Endothelial cell of umbilical vein (primary cell): ENCODE data around the gene RTKN2. TPM values are rescaled to one million over a fixed set of nuclear protein-coding genes. Genes with fewer than 3 reads are reported as not detected.

Experiments used
- BruUV-seq: library from RNA; stranded (reverse); fragments of 400-500 nt; replicated peaks from 2 replicates; lab custom pipeline; 2021; lab: Mats Ljungman, UMichigan
- CTCF ChIA-PET: fragments of 300-600, 350-600 bp; sonication (Branson Sonifier 250); formaldehyde crosslinking; loops from one replicate; lab custom pipeline; 2021; ENCODE audit warnings: antibody characterized with exemption, inconsistent platforms; lab: Charles Lee
- POLR2A ChIA-PET: fragments of 300-600, 350-600 bp; sonication (Branson Sonifier 250); formaldehyde crosslinking; loops from one replicate; lab custom pipeline; 2021; ENCODE audit warnings: antibody characterized with exemption, inconsistent platforms; lab: Charles Lee
- DNase-seq: peaks from one replicate; pipeline ENCODE4 v3.0.0-alpha.2; 2011; ENCODE audit warnings: low read depth, low spot score
- FAIRE-seq: peaks from 2 replicates; lab custom pipeline; 2011; peaks lifted over from hg19 to GRCh38; lab: Jason Lieb, UNC
- H2AFZ ChIP-seq: 2 replicates; pipeline ENCODE4 v1.6.0; 2012; ENCODE audit warnings: low read depth, low read length, control low read depth, inconsistent platforms
- H3K27ac ChIP-seq: 2 replicates; pipeline ENCODE4 v1.5.1; 2011; ENCODE audit warnings: low read depth, mild to moderate bottlenecking, control low read depth, low read length, moderate library complexity; ENCODE audit not compliant: insufficient read depth
- H3K27me3 ChIP-seq, 2 experiments: 2 replicates each; pipeline versions ENCODE4 v1.6.0 to v1.6.1; 2011; ENCODE audit warnings: low read length in 2 of 2, mixed read lengths in 1 of 2; ENCODE audit not compliant: control insufficient read depth in 2 of 2, insufficient read depth in 2 of 2
- H3K36me3 ChIP-seq, 2 experiments: 2 replicates in 1 of 2; 3 replicates in 1 of 2; pipeline ENCODE4 v1.5.1; 2011; ENCODE audit warnings: low read length in 2 of 2, mild to moderate bottlenecking in 1 of 2, moderate library complexity in 1 of 2; ENCODE audit not compliant: control insufficient read depth in 2 of 2, insufficient read depth in 2 of 2; ENCODE audit errors: extremely low read depth in 1 of 2
- H3K4me1 ChIP-seq: 3 replicates; pipeline ENCODE4 v1.5.1; 2011; ENCODE audit warnings: mild to moderate bottlenecking, low read length; ENCODE audit not compliant: control insufficient read depth, insufficient read depth; ENCODE audit errors: extremely low read depth
- H3K4me2 ChIP-seq: 2 replicates; pipeline ENCODE4 v1.6.1; 2011; ENCODE audit warnings: low read length, control low read depth, mixed read lengths; ENCODE audit not compliant: insufficient read depth
- H3K4me3 ChIP-seq, 3 experiments: fragments of 200-600 bp in 1 of 3; sonication (generic), shearing (Covaris generic) in 1 of 3; replicated peaks in 1 of 3; 2 replicates each; pipeline ENCODE4 v1.5.1; 2011 to 2016; ENCODE audit warnings: control low read depth in 3 of 3, low read length in 3 of 3, mild to moderate bottlenecking in 2 of 3, inconsistent platforms in 1 of 3, low read depth in 1 of 3, moderate library complexity in 1 of 3; ENCODE audit not compliant: insufficient read depth in 1 of 3
- H3K79me2 ChIP-seq: 2 replicates; pipeline ENCODE4 v1.6.0; 2012; ENCODE audit warnings: low read length, inconsistent platforms; ENCODE audit not compliant: control insufficient read depth, insufficient read depth
- H3K9ac ChIP-seq: replicated peaks from 2 replicates; pipeline ENCODE3; 2011; ENCODE audit warnings: low read length, control low read depth; ENCODE audit not compliant: insufficient read depth; ENCODE audit errors: extremely low read depth
- H3K9me1 ChIP-seq: replicated peaks from 3 replicates; pipeline ENCODE4 v1.6.0; 2011; ENCODE audit warnings: mild to moderate bottlenecking, low read length; ENCODE audit not compliant: control insufficient read depth, insufficient read depth; ENCODE audit errors: extremely low read depth
- H3K9me3 ChIP-seq: replicated peaks from 2 replicates; pipeline ENCODE4 v1.5.1; 2012; ENCODE audit warnings: low read length, inconsistent platforms; ENCODE audit not compliant: control insufficient read depth, insufficient read depth
- H4K20me1 ChIP-seq: replicated peaks from 2 replicates; pipeline ENCODE3; 2011; ENCODE audit warnings: mild to moderate bottlenecking, low read length; ENCODE audit not compliant: control insufficient read depth, insufficient read depth; ENCODE audit errors: extremely low read depth
- EZH2 ChIP-seq: IDR thresholded peaks from 2 replicates; pipeline ENCODE4 v1.6.1; 2012; ENCODE audit warnings: borderline replicate concordance, low read depth, mild to moderate bottlenecking, moderate library complexity, low read length, inconsistent platforms; ENCODE audit not compliant: severe bottlenecking
- FOS ChIP-seq: IDR thresholded peaks from 2 replicates; pipeline ENCODE4 v1.6.1; 2011; ENCODE audit warnings: mild to moderate bottlenecking, low read length, moderate library complexity, borderline replicate concordance; ENCODE audit not compliant: insufficient read depth
- GATA2 ChIP-seq: IDR thresholded peaks from 2 replicates; pipeline ENCODE4 v1.7.0; 2011; ENCODE audit warnings: low read depth, mild to moderate bottlenecking, moderate library complexity, mixed read lengths, low read length; ENCODE audit not compliant: insufficient read length, insufficient read depth
- MYC ChIP-seq: IDR thresholded peaks from one replicate; pipeline ENCODE4 v1.6.1; 2011; ENCODE audit warnings: mild to moderate bottlenecking, low read depth, low read length
- POLR2AphosphoS5 ChIP-seq: IDR thresholded peaks from 2 replicates; pipeline ENCODE4 v1.6.1; 2012; ENCODE audit warnings: low read depth, mild to moderate bottlenecking, control low read depth, low read length, moderate library complexity; ENCODE audit not compliant: insufficient read depth
- dilution Hi-C: fragments of 300-500 bp; cut with MboI; formaldehyde crosslinking; loops from one replicate; pipeline ENCODE4 v1.15.0; 2019; ENCODE audit warnings: low sequenced_read_pairs; ENCODE audit not compliant: extremely low pct_ligation_motif_present
- intact Hi-C: fragments of 100-400 bp; cut with micrococcal nuclease; formaldehyde crosslinking; loops from one replicate; pipeline ENCODE4 v1.10.0; 2022
- polyA plus RNA-seq, 4 experiments: library from polyadenylated mRNA; depleted of rRNA in 3 of 4; stranded (reverse) in 3 of 4; unstranded in 1 of 4; fragments of >200 nt; gene quantifications; 2 replicates each; pipeline versions ENCODE4 v1.2.1 to v1.2.3, GENCODE V29; 2011 to 2012; ENCODE audit warnings: missing spikeins in 1 of 4
- total RNA-seq: library from RNA; stranded (reverse); gene quantifications from 2 replicates; pipeline ENCODE4 v1.2.3, GENCODE V29; 2021
- TF ChIP-seq, protein P1 (sequence below), 2 donors: IDR thresholded peaks; 1 replicate in 1 of 2; 2 replicates in 1 of 2; pipeline ENCODE4 v1.5.1; 2011; ENCODE audit warnings: low read length in 2 of 2, mild to moderate bottlenecking in 2 of 2, moderate library complexity in 2 of 2, control low read depth in 1 of 2, inconsistent platforms in 1 of 2, low read depth in 1 of 2; ENCODE audit not compliant: insufficient read depth in 1 of 2; ENCODE audit errors: extremely low read depth in 1 of 2
- TF ChIP-seq, protein P2 (sequence below): IDR thresholded peaks from 2 replicates; pipeline ENCODE4 v1.6.1; 2011; ENCODE audit not compliant: insufficient read depth, insufficient read length

Gene RTKN2
- total and polyA plus RNA-seq, 2 donors (not counting 3 experiments of a cell fraction or from before 2014, with no cell fraction given) = 0.65 to 4.8 TPM

DNA sequence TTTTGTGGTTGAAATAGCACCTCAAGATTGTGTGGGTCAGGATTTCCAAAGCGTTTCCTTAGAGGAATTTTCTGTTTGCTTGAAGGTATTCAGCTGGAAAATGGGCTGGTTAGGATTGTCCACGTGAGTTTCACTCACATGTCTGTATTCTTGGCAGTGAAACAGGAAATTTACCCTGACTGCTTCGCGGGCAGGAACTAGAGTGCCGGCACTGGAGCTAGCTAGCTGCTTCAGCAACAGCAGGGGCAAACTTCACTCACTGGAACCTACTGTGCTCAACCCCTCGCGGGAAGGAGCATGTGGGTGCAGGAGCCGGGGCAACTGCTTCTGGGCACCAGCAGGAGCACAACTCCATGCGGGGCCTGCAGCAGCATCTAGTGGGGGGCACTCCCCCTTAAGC lies 38.0 kb upstream of the RTKN2 start:
- Histone ChIP-seq H4K20me1 (no peaks in the 10 kb centered on the region), H3K4me2 (no peak overlapping the region), H3K79me2 (no peaks in the 10 kb centered on the region), H3K27ac (no peak overlapping the region), H3K9ac (no peak overlapping the region), H2AFZ (no peak overlapping the region), H3K27me3 (peaks cover 0 to 3% of the 10 kb centered on the region in 2 experiments), H3K36me3 (no peaks in the 10 kb centered on the region), H3K4me3 (no peak overlapping the region), H3K9me1 (no peaks in the 10 kb centered on the region), H3K4me1 (no peaks in the 10 kb centered on the region), H3K9me3 (no peaks in the 10 kb centered on the region)
- FAIRE-seq (no peak), DNase-seq (no peak)
- TF ChIP-seq GATA2 (no peak), FOS (no peak), MYC (no peak), POLR2AphosphoS5 (no peak), EZH2 (no peak)
- TF ChIP-seq, protein P1, sequence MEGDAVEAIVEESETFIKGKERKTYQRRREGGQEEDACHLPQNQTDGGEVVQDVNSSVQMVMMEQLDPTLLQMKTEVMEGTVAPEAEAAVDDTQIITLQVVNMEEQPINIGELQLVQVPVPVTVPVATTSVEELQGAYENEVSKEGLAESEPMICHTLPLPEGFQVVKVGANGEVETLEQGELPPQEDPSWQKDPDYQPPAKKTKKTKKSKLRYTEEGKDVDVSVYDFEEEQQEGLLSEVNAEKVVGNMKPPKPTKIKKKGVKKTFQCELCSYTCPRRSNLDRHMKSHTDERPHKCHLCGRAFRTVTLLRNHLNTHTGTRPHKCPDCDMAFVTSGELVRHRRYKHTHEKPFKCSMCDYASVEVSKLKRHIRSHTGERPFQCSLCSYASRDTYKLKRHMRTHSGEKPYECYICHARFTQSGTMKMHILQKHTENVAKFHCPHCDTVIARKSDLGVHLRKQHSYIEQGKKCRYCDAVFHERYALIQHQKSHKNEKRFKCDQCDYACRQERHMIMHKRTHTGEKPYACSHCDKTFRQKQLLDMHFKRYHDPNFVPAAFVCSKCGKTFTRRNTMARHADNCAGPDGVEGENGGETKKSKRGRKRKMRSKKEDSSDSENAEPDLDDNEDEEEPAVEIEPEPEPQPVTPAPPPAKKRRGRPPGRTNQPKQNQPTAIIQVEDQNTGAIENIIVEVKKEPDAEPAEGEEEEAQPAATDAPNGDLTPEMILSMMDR (IDR thresholded peaks at IDR 0.05; ENCODE audit: extremely low read depth in 1 of 2, insufficient read depth in 1 of 2, low read depth in 1 of 2, low read length in 2 of 2) = no peak
- TF ChIP-seq, protein P2, sequence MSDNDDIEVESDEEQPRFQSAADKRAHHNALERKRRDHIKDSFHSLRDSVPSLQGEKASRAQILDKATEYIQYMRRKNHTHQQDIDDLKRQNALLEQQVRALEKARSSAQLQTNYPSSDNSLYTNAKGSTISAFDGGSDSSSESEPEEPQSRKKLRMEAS = no peak
- BruUV-seq = no TSS peak
- ChIA-PET POLR2A (no interaction called here), CTCF (interaction anchor here (0.8 kb wide), 1 partner anchor 46 kb away, joined by 3 read pairs; no protein-coding TSS in a partner anchor)
- dilution Hi-C loops = no loop called here
- intact Hi-C loops = no loop called here
